Type B pancreatic cell (in vitro differentiated cells): Measurements from ENCODE around the gene KLC4. TPM values are rescaled to one million over a fixed set of nuclear protein-coding genes. Genes with fewer than 3 reads are reported as not detected.
"Not testable (repeated sequence)": the region's sequence is repeated elsewhere in the genome, so short reads cannot be mapped to it uniquely, and the experiment has no call there.

ENCODE experiments used
- DNase-seq: peaks from one replicate; pipeline ENCODE4 v3.0.0; 2021; ENCODE audit warnings: mixed read lengths; ENCODE audit not compliant: unreplicated experiment; ENCODE audit errors: extremely low spot score
- H3K27ac Mint-ChIP-seq: 2 replicates; pipeline ENCODE4 v1.8.0; 2021; ENCODE audit warnings: mild to moderate bottlenecking, mixed read lengths
- H3K27me3 Mint-ChIP-seq: 2 replicates; pipeline ENCODE4 v1.8.0; 2021; ENCODE audit warnings: mixed read lengths
- H3K36me3 Mint-ChIP-seq: 2 replicates; pipeline ENCODE4 v1.8.0; 2021; ENCODE audit warnings: mixed read lengths
- H3K4me1 Mint-ChIP-seq: one replicate; pipeline ENCODE4 v1.8.0; 2021; ENCODE audit warnings: mixed read lengths; ENCODE audit not compliant: unreplicated experiment
- H3K4me3 Mint-ChIP-seq: 2 replicates; pipeline ENCODE4 v1.8.0; 2021; ENCODE audit warnings: mild to moderate bottlenecking, mixed read lengths
- H3K9me3 Mint-ChIP-seq: 2 replicates; pipeline ENCODE4 v1.8.0; 2021; ENCODE audit warnings: mixed read lengths
- CTCF ChIP-seq: fragments of 200-600 bp; sonication (generic); conservative IDR thresholded peaks from 2 replicates; pipeline ENCODE4 v1.5.0; 2021; ENCODE audit warnings: antibody characterized with exemption, mild to moderate bottlenecking
- total RNA-seq: library from RNA; stranded (reverse); gene quantifications from 2 replicates; pipeline ENCODE4 v1.2.1, GENCODE V29; 2021; ENCODE audit warnings: low replicate concordance

Gene KLC4
- total RNA-seq, 1 donor from 2014 or later, result 36.4 TPM

GRCh38 chr6:43081043-43081442, 21.6 kb downstream of the KLC4 start:
- H3K27me3 Mint-ChIP-seq, result no peaks in the 10 kb centered on the region
- no peak for TF ChIP-seq CTCF
- H3K36me3 Mint-ChIP-seq, result peaks cover 8% of the 10 kb centered on the region
- H3K4me3 Mint-ChIP-seq, result peak overlapping the region; percentile 52
- H3K27ac Mint-ChIP-seq, result no peak overlapping the region
- no peak for DNase-seq
- no peaks in the 10 kb centered on the region for H3K9me3 Mint-ChIP-seq
- peaks cover 32% of the 10 kb centered on the region for H3K4me1 Mint-ChIP-seq

- not testable (repeated sequence) for H3K36me3 Mint-ChIP-seq, H3K27ac Mint-ChIP-seq, H3K27me3 Mint-ChIP-seq, DNase-seq, H3K4me3 Mint-ChIP-seq, H3K9me3 Mint-ChIP-seq
- peaks cover 33% of the 10 kb centered on the region for H3K4me1 Mint-ChIP-seq
Observed at GRCh38 chr6:43081922-43082321, 22.5 kb downstream of the KLC4 start.

GRCh38 chr6:43082806-43083655, 23.6 kb downstream of the KLC4 start:
- peaks cover 6% of the 10 kb centered on the region for H3K36me3 Mint-ChIP-seq
- H3K27me3 Mint-ChIP-seq, result no peaks in the 10 kb centered on the region
- no peak overlapping the region for H3K4me3 Mint-ChIP-seq
- no peaks in the 10 kb centered on the region for H3K9me3 Mint-ChIP-seq
- peaks cover 28% of the 10 kb centered on the region for H3K4me1 Mint-ChIP-seq
- H3K27ac Mint-ChIP-seq, result peak overlapping the region; percentile 55
- no peak for TF ChIP-seq CTCF
- no peak for DNase-seq

- H3K36me3 Mint-ChIP-seq, result peaks cover under 1% of the 10 kb centered on the region
- no peak overlapping the region for H3K27ac Mint-ChIP-seq
- H3K27me3 Mint-ChIP-seq, result no peaks in the 10 kb centered on the region
- no peaks in the 10 kb centered on the region for H3K9me3 Mint-ChIP-seq
- no peak overlapping the region for H3K4me3 Mint-ChIP-seq
- H3K4me1 Mint-ChIP-seq, result peaks cover 41% of the 10 kb centered on the region
- no peak for TF ChIP-seq CTCF
- DNase-seq, result no peak
Observed at GRCh38 chr6:43086022-43086658, 26.7 kb downstream of the KLC4 start.

GRCh38 chr6:43088654-43089056, 29.2 kb downstream of the KLC4 start:
- no peaks in the 10 kb centered on the region for H3K27me3 Mint-ChIP-seq
- H3K36me3 Mint-ChIP-seq, result no peaks in the 10 kb centered on the region
- no peaks in the 10 kb centered on the region for H3K9me3 Mint-ChIP-seq
- peak overlapping the region; percentile 31 for H3K4me3 Mint-ChIP-seq
- no peak for TF ChIP-seq CTCF
- peak overlapping the region; percentile 84 for H3K27ac Mint-ChIP-seq
- H3K4me1 Mint-ChIP-seq, result peaks cover 49% of the 10 kb centered on the region
- no peak for DNase-seq

GRCh38 chr6:43089467-43089866, 30.0 kb downstream of the KLC4 start:
- Mint-ChIP-seq H3K4me1 (peaks cover 51% of the 10 kb centered on the region), H3K4me3 (peak overlapping the region; percentile 35), H3K9me3 (no peaks in the 10 kb centered on the region), H3K27me3 (no peaks in the 10 kb centered on the region), H3K27ac (peak overlapping the region; percentile 84), H3K36me3 (peaks cover 3% of the 10 kb centered on the region)
- no peak for TF ChIP-seq CTCF
- no peak for DNase-seq
